SK-N-SH (cell line): ENCODE results near the gene SPCS3. TPM values are rescaled to one million over a fixed set of nuclear protein-coding genes. Genes with fewer than 3 reads are reported as not detected.

Experiments
- CTCF ChIA-PET: fragments of 300-600, 350-600 bp; formaldehyde crosslinking; extraction: SDS; loops from one replicate; lab custom pipeline; 2021; lab: Yijun Ruan, JAX
- POLR2A ChIA-PET: fragments of 350-600 bp; sonication (Branson Sonifier 250); formaldehyde crosslinking; extraction: SDS; loops from one replicate; lab custom pipeline; 2020; ENCODE audit warnings: antibody characterized with exemption, inconsistent platforms; lab: Yijun Ruan, JAX
- DNase-seq: peaks from one replicate; pipeline ENCODE4 v3.0.0; 2012
- H2AFZ ChIP-seq: fragments of 200-600 bp; sonication (generic); 2 replicates; pipeline ENCODE4 v1.8.1; 2016; ENCODE audit warnings: antibody characterized with exemption, mild to moderate bottlenecking, low read depth
- H3F3A ChIP-seq: fragments of 200-600 bp; sonication (generic); replicated peaks from 2 replicates; pipeline ENCODE3; 2016; ENCODE audit warnings: antibody characterized with exemption, mild to moderate bottlenecking; ENCODE audit not compliant: insufficient read depth
- H3K27ac ChIP-seq, 2 experiments: fragments of 200-500 bp in 1 of 2; fragments of 200-600 bp in 1 of 2; sonication (Bioruptor generic) in 1 of 2; sonication (generic), shearing (Covaris generic) in 1 of 2; 2 replicates each; pipeline versions ENCODE4 v1.5.1 to v1.6.1; 2014 to 2016; ENCODE audit warnings: low read depth in 2 of 2, inconsistent platforms in 1 of 2, low read length in 1 of 2, mild to moderate bottlenecking in 1 of 2, mixed read lengths in 1 of 2
- H3K27me3 ChIP-seq: fragments of 200-600 bp; sonication (generic), shearing (Covaris generic); 2 replicates; pipeline ENCODE4 v1.6.1; 2016; ENCODE audit warnings: mixed run types; ENCODE audit not compliant: insufficient read depth
- H3K36me3 ChIP-seq, 2 experiments: fragments of 200-500 bp in 1 of 2; fragments of 200-600 bp in 1 of 2; sonication (Bioruptor generic) in 1 of 2; sonication (generic) in 1 of 2; replicated peaks in 1 of 2; 2 replicates each; pipeline versions ENCODE3 to v1.5.1; 2014 to 2016; ENCODE audit warnings: low read length in 1 of 2, mild to moderate bottlenecking in 1 of 2; ENCODE audit not compliant: insufficient read depth in 2 of 2, control insufficient read depth in 1 of 2
- H3K4me1 ChIP-seq, 2 experiments: fragments of 200-500 bp in 1 of 2; fragments of 200-600 bp in 1 of 2; sonication (Bioruptor generic) in 1 of 2; sonication (generic), shearing (Covaris generic) in 1 of 2; 2 replicates each; pipeline versions ENCODE4 v1.5.1 to v1.6.1; 2014 to 2016; ENCODE audit warnings: low read depth in 1 of 2, low read length in 1 of 2, mixed run types in 1 of 2; ENCODE audit not compliant: insufficient read depth in 2 of 2, control insufficient read depth in 1 of 2
- H3K4me2 ChIP-seq: fragments of 200-600 bp; sonication (generic), shearing (Covaris generic); 2 replicates; pipeline ENCODE4 v1.6.1; 2017; ENCODE audit warnings: mixed run types
- H3K4me3 ChIP-seq, 2 experiments: fragments of 200-500 bp in 1 of 2; fragments of 200-600 bp in 1 of 2; sonication (Bioruptor generic) in 1 of 2; sonication (generic), shearing (Covaris generic) in 1 of 2; 2 replicates each; pipeline versions ENCODE4 v1.5.1 to v1.8.1; 2014 to 2016; ENCODE audit warnings: low read depth in 2 of 2, inconsistent platforms in 1 of 2, low read length in 1 of 2, mild to moderate bottlenecking in 1 of 2, mixed read lengths in 1 of 2, moderate library complexity in 1 of 2
- H3K79me2 ChIP-seq: fragments of 200-600 bp; sonication (generic); 2 replicates; pipeline ENCODE4 v1.8.1; 2017; ENCODE audit warnings: mild to moderate bottlenecking; ENCODE audit not compliant: insufficient read depth
- H3K9ac ChIP-seq: fragments of 200-600 bp; sonication (generic); 2 replicates; pipeline ENCODE4 v1.6.1; 2017; ENCODE audit warnings: mixed run types
- H3K9me2 ChIP-seq: fragments of 200-600 bp; sonication (generic); 2 replicates; pipeline ENCODE4 v1.6.1; 2017; ENCODE audit warnings: mixed run types
- H3K9me3 ChIP-seq: fragments of 200-600 bp; sonication (generic); 2 replicates; pipeline ENCODE4 v1.6.1; 2017; ENCODE audit warnings: mixed run types, mild to moderate bottlenecking, moderate library complexity
- H4K20me1 ChIP-seq: fragments of 200-600 bp; sonication (generic); 2 replicates; pipeline ENCODE4 v1.6.1; 2017; ENCODE audit warnings: mild to moderate bottlenecking, mixed run types; ENCODE audit not compliant: insufficient read depth
- EP300 ChIP-seq, 2 experiments: IDR thresholded peaks; 2 replicates each; pipeline versions ENCODE4 v1.4.0 to v1.6.1; 2012; ENCODE audit warnings: borderline replicate concordance in 1 of 2, low read depth in 1 of 2, low read length in 1 of 2
- EZH2phosphoT487 ChIP-seq: fragments of 200-600 bp; sonication (generic); IDR thresholded peaks from 2 replicates; pipeline ENCODE4 v1.6.1; 2017; ENCODE audit warnings: low read depth, mixed run types, mild to moderate bottlenecking, antibody characterized with exemption, moderate library complexity, borderline replicate concordance
- FOSL2 ChIP-seq: IDR thresholded peaks from 2 replicates; pipeline ENCODE4 v1.4.0; 2012; ENCODE audit warnings: low read depth, mild to moderate bottlenecking, moderate library complexity, borderline replicate concordance
- JUND ChIP-seq: IDR thresholded peaks from 2 replicates; pipeline ENCODE4 v1.4.0; 2012
- MEF2A ChIP-seq: IDR thresholded peaks from 2 replicates; pipeline ENCODE4 v1.4.0; 2012; ENCODE audit warnings: low read depth, borderline replicate concordance
- NRF1 ChIP-seq: IDR thresholded peaks from 2 replicates; pipeline ENCODE4 v1.6.1; 2012; ENCODE audit warnings: low read depth, mild to moderate bottlenecking, low read length
- TEAD4 ChIP-seq: IDR thresholded peaks from 2 replicates; pipeline ENCODE4 v1.4.0; 2012; ENCODE audit warnings: mild to moderate bottlenecking, borderline replicate concordance; ENCODE audit not compliant: insufficient read depth
- YY1 ChIP-seq: IDR thresholded peaks from 2 replicates; pipeline ENCODE4 v1.4.0; 2012; ENCODE audit warnings: low read depth, mild to moderate bottlenecking
- WGBS: methylation state at CpG from one replicate; pipeline ENCODE4 v1.1.6; 2017; ENCODE audit warnings: low lambda C conversion rate; 5-methylcytosine and 5-hydroxymethylcytosine counted together
- polyA plus RNA-seq, 3 experiments: library from polyadenylated mRNA; depleted of rRNA; stranded (reverse); fragments of >200 nt; gene quantifications; 2 replicates each; pipeline ENCODE4 v1.2.3, GENCODE V29; 2012
- TF ChIP-seq, protein P1 (sequence below): IDR thresholded peaks from 2 replicates; pipeline ENCODE4 v1.4.0; 2012; ENCODE audit warnings: low read depth, borderline replicate concordance
- TF ChIP-seq, protein P2 (sequence below): fragments of 150-350 bp; IDR thresholded peaks from 2 replicates; pipeline ENCODE4 v1.6.1; 2017; ENCODE audit warnings: antibody characterized with exemption, low read length, low read depth, borderline replicate concordance
- TF ChIP-seq, protein P3 (sequence below): IDR thresholded peaks from 2 replicates; pipeline ENCODE4 v1.6.1; 2012; ENCODE audit warnings: mild to moderate bottlenecking, low read depth, low read length, moderate library complexity
- TF ChIP-seq, protein P4 (sequence below): IDR thresholded peaks from 2 replicates; pipeline ENCODE4; 2012

SPCS3 gene
- polyA plus RNA-seq, 1 of the 3 experiments (the other 2 are of a cell fraction): 27.7 TPM

DNA sequence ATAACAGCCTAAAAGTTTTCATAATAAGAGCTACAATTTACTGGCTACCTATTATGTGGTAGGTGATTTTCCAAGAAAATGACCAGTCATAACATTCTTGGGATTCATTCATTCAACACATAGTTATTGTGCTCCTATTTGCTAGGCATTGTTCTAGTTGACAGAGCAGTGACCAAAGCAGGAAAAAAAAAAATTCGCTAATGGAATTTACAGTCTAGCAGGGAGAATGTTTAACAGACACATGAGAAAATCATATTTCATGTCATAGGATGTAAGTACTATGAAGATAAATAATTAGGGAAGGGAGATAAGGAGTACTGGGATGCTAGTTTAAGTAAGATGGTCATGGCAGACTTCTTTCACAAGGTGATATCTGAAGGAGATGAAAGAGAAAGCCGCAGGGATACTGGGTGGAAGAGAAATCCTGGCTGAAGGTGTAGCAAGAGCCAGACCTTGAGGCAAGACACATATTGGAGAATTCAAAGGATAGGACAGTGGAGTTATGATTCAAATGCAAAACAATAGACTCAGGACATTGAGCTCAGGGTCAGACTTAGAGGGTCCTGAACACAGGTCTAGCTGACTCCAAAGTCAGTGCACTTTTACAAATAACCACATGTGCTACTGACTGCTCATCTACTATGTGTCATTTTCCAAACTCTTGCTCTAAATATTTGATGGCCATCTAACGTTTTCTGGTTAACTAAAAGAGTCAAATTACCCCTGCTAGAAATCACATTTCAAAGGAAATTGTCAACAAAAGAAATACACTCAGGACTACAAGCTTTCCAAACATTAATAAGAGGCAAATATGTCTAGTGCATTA is 20.4 kb downstream of the SPCS3 start:
- peaks cover 6 to 19% of the 10 kb centered on the region in 2 experiments for H3K36me3 ChIP-seq
- WGBS: 50% methylated on average over 3 of the region's 3 CpGs
- ChIA-PET POLR2A (no interaction called here), CTCF (interaction anchor here (0.6 to 5.0 kb wide), 29 partner anchors 8 to 392 kb away, joined by 3 to 48 read pairs (median 5); no protein-coding TSS in a partner anchor)
- no peaks in the 10 kb centered on the region for H3K9me2 ChIP-seq
- H3K27ac ChIP-seq: no peak overlapping the region
- no peaks in the 10 kb centered on the region for H3K27me3 ChIP-seq
- H3K4me2 ChIP-seq: no peak overlapping the region
- no peak overlapping the region for H3K9ac ChIP-seq
- TF ChIP-seq MEF2A: no peak
- no peak for TF ChIP-seq TEAD4
- TF ChIP-seq, protein P1, sequence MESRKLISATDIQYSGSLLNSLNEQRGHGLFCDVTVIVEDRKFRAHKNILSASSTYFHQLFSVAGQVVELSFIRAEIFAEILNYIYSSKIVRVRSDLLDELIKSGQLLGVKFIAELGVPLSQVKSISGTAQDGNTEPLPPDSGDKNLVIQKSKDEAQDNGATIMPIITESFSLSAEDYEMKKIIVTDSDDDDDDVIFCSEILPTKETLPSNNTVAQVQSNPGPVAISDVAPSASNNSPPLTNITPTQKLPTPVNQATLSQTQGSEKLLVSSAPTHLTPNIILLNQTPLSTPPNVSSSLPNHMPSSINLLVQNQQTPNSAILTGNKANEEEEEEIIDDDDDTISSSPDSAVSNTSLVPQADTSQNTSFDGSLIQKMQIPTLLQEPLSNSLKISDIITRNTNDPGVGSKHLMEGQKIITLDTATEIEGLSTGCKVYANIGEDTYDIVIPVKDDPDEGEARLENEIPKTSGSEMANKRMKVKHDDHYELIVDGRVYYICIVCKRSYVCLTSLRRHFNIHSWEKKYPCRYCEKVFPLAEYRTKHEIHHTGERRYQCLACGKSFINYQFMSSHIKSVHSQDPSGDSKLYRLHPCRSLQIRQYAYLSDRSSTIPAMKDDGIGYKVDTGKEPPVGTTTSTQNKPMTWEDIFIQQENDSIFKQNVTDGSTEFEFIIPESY: no peak
- TF ChIP-seq NRF1: no peak
- TF ChIP-seq, protein P2, sequence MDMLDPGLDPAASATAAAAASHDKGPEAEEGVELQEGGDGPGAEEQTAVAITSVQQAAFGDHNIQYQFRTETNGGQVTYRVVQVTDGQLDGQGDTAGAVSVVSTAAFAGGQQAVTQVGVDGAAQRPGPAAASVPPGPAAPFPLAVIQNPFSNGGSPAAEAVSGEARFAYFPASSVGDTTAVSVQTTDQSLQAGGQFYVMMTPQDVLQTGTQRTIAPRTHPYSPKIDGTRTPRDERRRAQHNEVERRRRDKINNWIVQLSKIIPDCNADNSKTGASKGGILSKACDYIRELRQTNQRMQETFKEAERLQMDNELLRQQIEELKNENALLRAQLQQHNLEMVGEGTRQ: no peak
- no peak for TF ChIP-seq EZH2phosphoT487
- TF ChIP-seq JUND: no peak
- TF ChIP-seq, protein P3, sequence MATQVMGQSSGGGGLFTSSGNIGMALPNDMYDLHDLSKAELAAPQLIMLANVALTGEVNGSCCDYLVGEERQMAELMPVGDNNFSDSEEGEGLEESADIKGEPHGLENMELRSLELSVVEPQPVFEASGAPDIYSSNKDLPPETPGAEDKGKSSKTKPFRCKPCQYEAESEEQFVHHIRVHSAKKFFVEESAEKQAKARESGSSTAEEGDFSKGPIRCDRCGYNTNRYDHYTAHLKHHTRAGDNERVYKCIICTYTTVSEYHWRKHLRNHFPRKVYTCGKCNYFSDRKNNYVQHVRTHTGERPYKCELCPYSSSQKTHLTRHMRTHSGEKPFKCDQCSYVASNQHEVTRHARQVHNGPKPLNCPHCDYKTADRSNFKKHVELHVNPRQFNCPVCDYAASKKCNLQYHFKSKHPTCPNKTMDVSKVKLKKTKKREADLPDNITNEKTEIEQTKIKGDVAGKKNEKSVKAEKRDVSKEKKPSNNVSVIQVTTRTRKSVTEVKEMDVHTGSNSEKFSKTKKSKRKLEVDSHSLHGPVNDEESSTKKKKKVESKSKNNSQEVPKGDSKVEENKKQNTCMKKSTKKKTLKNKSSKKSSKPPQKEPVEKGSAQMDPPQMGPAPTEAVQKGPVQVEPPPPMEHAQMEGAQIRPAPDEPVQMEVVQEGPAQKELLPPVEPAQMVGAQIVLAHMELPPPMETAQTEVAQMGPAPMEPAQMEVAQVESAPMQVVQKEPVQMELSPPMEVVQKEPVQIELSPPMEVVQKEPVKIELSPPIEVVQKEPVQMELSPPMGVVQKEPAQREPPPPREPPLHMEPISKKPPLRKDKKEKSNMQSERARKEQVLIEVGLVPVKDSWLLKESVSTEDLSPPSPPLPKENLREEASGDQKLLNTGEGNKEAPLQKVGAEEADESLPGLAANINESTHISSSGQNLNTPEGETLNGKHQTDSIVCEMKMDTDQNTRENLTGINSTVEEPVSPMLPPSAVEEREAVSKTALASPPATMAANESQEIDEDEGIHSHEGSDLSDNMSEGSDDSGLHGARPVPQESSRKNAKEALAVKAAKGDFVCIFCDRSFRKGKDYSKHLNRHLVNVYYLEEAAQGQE: no peak
- no peak for TF ChIP-seq YY1
- no peak for TF ChIP-seq EP300 (IDR thresholded peaks at IDR 0.05; ENCODE audit: borderline replicate concordance in 1 of 2, low read depth in 1 of 2, low read length in 1 of 2)
- TF ChIP-seq FOSL2: no peak
- TF ChIP-seq, protein P4, sequence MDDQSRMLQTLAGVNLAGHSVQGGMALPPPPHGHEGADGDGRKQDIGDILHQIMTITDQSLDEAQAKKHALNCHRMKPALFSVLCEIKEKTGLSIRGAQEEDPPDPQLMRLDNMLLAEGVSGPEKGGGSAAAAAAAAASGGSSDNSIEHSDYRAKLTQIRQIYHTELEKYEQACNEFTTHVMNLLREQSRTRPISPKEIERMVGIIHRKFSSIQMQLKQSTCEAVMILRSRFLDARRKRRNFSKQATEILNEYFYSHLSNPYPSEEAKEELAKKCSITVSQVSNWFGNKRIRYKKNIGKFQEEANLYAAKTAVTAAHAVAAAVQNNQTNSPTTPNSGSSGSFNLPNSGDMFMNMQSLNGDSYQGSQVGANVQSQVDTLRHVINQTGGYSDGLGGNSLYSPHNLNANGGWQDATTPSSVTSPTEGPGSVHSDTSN: no peak
- peaks cover 8% of the 10 kb centered on the region for H3F3A ChIP-seq
- peaks cover 13% of the 10 kb centered on the region for H3K79me2 ChIP-seq
- no peak overlapping the region for H2AFZ ChIP-seq
- no peak overlapping the region for H3K4me3 ChIP-seq
- DNase-seq: peak; percentile 5
- peaks cover 6% of the 10 kb centered on the region; the same call in 1 of the 2 replicates for H3K9me3 ChIP-seq
- H3K4me1 ChIP-seq: peaks cover 0 to 10% of the 10 kb centered on the region in 2 experiments; a peak in 3 of 4 replicates
- no peaks in the 10 kb centered on the region for H4K20me1 ChIP-seq
